Esophagus muscularis mucosa (tissue), 4 donors: ENCODE measurements around the gene ETFB. TPM values are rescaled to one million over a fixed set of nuclear protein-coding genes. Genes with fewer than 3 reads are reported as not detected.

Experiments
- DNase-seq: peaks from one replicate; pipeline ENCODE4 v3.0.0-alpha.2; 2017; ENCODE audit errors: extremely low spot score
- H3K27ac ChIP-seq, 4 donors: fragments of 200-600 bp; sonication (generic); replicated peaks in 1 of 4; 1 replicate in 3 of 4; 2 replicates in 1 of 4; pipeline ENCODE4 v1.5.1; 2016 to 2019; ENCODE audit warnings: mild to moderate bottlenecking in 1 of 4
- H3K27me3 ChIP-seq, 4 donors: fragments of 200-600 bp; sonication (generic); one replicate each; pipeline versions ENCODE4 v1.5.1 to v1.6.0; 2016 to 2019
- H3K36me3 ChIP-seq, 4 donors: fragments of 200-600 bp; sonication (generic); one replicate each; pipeline ENCODE4 v1.5.1; 2016 to 2019
- H3K4me1 ChIP-seq, 4 donors: fragments of 200-600 bp; sonication (generic); one replicate each; pipeline ENCODE4 v1.5.1; 2016 to 2019
- H3K4me3 ChIP-seq, 4 donors: fragments of 200-600 bp; sonication (generic); 1 replicate in 2 of 4; 2 replicates in 2 of 4; pipeline ENCODE4 v1.5.1; 2016 to 2019; ENCODE audit warnings: mild to moderate bottlenecking in 4 of 4, moderate library complexity in 1 of 4
- H3K9me3 ChIP-seq, 4 donors: fragments of 200-600 bp; sonication (generic); 1 replicate in 3 of 4; 2 replicates in 1 of 4; pipeline ENCODE4 v1.5.1; 2016 to 2019
- EP300 ChIP-seq: sonication (generic); formaldehyde crosslinking; IDR thresholded peaks from one replicate; pipeline ENCODE4 v1.6.1; 2017; ENCODE audit warnings: antibody characterized with exemption
- POLR2A ChIP-seq: fragments of 450-650 bp; IDR thresholded peaks from one replicate; pipeline ENCODE4 v1.6.1; 2017; ENCODE audit warnings: antibody characterized with exemption, moderate library complexity, mild to moderate bottlenecking, low read depth
- POLR2AphosphoS5 ChIP-seq, 2 donors: sonication (generic); formaldehyde crosslinking; IDR thresholded peaks; one replicate each; pipeline ENCODE4 v1.6.1; 2017; ENCODE audit warnings: antibody characterized with exemption in 2 of 2
- WGBS: methylation state at CpG from one replicate; pipeline ENCODE4 v1.1.5; 2018; 5-methylcytosine and 5-hydroxymethylcytosine counted together
- intact Hi-C: fragments of 100-400 bp; cut with DNase I; formaldehyde crosslinking; loops from one replicate; pipeline ENCODE4 v1.15.1; 2023
- total RNA-seq, 4 donors: library from RNA; depleted of rRNA; stranded (reverse); fragments of >200 nt; gene quantifications; one replicate each; pipeline versions ENCODE4 v1.1.0 to v1.2.1, GENCODE V29; 2016
- TF ChIP-seq, protein P1 (sequence below), 3 experiments: fragments of 200-600 bp in 2 of 3; fragments of 450-650 bp in 1 of 3; sonication (generic) in 2 of 3; IDR thresholded peaks; one replicate each; pipeline ENCODE4 v1.5.1; 2017 to 2019; ENCODE audit warnings: antibody characterized with exemption in 3 of 3, mild to moderate bottlenecking in 2 of 3, moderate library complexity in 1 of 3

Gene ETFB
- total RNA-seq, 4 donors from 2014 or later, result 86.3 to 121 (median 106) TPM

DNA sequence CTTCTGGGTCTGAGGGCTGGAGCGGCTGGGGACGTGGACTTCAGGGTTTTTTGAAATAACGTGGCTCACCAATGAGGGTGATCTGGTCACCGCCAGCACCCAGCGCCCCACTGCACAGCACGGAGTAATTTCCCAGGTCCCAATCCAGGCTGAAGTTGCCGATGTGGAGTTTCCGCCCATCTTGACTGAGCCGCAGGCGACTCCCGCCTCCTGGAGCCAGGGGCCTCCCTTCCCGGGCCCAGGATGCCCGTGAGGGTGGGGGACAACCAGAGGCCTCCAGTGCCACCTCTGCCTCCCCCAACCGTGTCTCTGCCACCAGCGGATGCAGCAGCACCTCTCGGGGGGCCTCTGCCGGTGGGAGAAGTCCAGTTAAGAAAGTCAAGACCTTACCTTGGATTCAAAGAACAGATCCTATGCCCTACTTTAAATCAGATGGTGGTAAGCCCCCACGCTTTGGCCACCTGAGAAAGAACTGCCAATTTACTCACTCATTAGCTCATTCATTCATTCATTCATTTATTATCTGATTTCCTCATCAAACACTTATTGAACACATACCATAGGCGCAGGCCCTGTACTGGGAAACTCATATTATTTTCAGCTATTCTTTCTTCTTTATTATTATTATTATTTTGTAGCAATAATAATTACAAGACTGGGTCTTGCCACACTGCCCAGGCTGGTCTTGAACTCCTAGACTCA is 28.2 kb downstream of the ETFB start:
- H3K4me3 ChIP-seq, result no peak overlapping the region
- no peaks in the 10 kb centered on the region for H3K36me3 ChIP-seq
- intact Hi-C loops, result loop anchor here (2.0 to 10.0 kb wide), 3 partner anchors 69 to 317 kb away; no protein-coding TSS in a partner anchor
- peak overlapping the region in 3 of 4 donors; percentile 84 to 92 (median 85) for H3K27ac ChIP-seq
- H3K4me1 ChIP-seq, result peaks cover 6 to 44% (median 24%) of the 10 kb centered on the region in 4 donors
- no peaks in the 10 kb centered on the region for H3K27me3 ChIP-seq
- TF ChIP-seq POLR2AphosphoS5 (IDR thresholded peaks at IDR 0.05) (no peak), EP300 (no peak), POLR2A (no peak)
- TF ChIP-seq, protein P1, sequence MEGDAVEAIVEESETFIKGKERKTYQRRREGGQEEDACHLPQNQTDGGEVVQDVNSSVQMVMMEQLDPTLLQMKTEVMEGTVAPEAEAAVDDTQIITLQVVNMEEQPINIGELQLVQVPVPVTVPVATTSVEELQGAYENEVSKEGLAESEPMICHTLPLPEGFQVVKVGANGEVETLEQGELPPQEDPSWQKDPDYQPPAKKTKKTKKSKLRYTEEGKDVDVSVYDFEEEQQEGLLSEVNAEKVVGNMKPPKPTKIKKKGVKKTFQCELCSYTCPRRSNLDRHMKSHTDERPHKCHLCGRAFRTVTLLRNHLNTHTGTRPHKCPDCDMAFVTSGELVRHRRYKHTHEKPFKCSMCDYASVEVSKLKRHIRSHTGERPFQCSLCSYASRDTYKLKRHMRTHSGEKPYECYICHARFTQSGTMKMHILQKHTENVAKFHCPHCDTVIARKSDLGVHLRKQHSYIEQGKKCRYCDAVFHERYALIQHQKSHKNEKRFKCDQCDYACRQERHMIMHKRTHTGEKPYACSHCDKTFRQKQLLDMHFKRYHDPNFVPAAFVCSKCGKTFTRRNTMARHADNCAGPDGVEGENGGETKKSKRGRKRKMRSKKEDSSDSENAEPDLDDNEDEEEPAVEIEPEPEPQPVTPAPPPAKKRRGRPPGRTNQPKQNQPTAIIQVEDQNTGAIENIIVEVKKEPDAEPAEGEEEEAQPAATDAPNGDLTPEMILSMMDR (IDR thresholded peaks at IDR 0.05), result no peak
- no peaks in the 10 kb centered on the region for H3K9me3 ChIP-seq
- WGBS, result 87% methylated on average over 19 of the region's 19 CpGs
- DNase-seq, result no peak

DNA sequence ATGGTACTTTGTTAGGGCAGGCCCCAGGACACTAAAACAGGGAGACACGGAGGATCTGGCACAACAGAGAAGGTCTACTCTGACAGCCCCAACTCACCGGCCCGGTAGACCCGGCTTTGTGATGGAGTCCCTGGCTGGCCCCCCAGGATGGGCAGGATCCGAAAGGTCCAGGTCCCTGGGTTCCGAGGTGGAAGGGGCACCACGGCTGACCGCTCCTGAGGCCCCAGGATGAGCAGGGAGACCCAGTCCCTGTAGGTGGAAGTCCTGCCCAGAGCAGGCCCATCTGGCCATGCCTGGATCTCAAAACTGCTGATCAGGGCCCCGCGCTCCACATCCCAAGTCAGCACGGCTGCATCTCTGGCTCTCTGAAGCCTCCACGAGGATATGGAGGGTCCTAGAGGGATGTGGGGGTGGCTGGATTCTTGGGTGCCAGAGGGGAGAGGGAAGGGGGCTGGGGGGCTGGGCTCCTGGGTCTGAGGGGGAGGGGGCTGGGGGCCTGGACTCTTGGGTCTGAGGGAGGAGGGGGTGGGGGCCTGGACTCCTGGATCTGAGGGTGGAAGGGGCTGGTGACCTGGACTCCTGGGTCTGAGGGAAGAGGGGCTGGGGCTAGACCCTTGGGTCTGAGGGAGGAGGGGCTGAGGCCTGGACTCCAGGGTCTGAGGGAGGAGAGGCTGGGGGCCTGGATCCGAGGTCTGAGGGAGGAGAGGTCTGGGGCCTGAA is 28.9 kb downstream of the ETFB start:
- intact Hi-C loops, result loop anchor here (5.0 to 10.0 kb wide), 2 partner anchors 70 to 318 kb away; no protein-coding TSS in a partner anchor
- TF ChIP-seq EP300, result no peak
- H3K4me1 ChIP-seq, result peaks cover 6 to 36% (median 24%) of the 10 kb centered on the region in 4 donors
- no peak overlapping the region for H3K4me3 ChIP-seq
- DNase-seq, result no peak
- WGBS, result 89% methylated on average over 5 of the region's 13 CpGs
- peaks cover 0 to 5% (median under 1%) of the 10 kb centered on the region in 4 donors for H3K36me3 ChIP-seq
- H3K27me3 ChIP-seq, result peaks cover 0 to 5% (median 0%) of the 10 kb centered on the region in 4 donors
- no peaks in the 10 kb centered on the region for H3K9me3 ChIP-seq
- H3K27ac ChIP-seq, result no peak overlapping the region

DNA sequence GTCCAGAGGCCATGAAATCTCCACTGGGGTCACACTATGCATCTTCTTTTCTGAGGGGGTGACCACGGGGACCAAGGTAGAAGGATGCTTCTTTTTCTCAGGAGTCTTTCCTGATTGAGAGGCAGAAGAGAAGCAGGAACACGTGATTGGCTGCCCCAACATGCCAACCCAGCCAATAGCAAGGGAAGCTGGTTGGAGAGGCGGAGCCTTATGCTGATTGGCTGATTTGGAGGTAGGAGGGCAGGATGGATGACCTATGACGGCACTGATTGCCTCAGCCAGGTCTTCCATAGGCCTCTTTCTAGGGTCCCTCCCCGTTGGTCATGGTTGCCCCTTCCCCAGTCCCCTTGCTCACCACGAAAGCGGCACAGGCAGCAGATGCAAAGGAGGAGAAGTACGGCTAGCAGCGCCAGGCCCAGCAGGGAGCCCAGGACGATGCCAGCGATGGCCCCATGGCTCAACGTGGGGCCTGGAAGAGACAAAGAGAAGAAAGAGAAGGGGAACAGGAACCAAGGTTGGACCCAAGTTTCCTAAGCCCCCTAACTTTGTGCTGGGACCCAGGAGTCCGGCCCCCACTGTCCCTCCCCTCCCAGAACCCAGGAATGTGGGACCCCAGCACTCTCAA is 32.2 kb downstream of the ETFB start:
- Histone ChIP-seq H3K27me3 (peaks cover 0 to 36% (median 3%) of the 10 kb centered on the region in 4 donors), H3K36me3 (peaks cover 0 to 22% (median 12%) of the 10 kb centered on the region in 4 donors), H3K27ac (no peak overlapping the region), H3K4me3 (no peak overlapping the region), H3K4me1 (peaks cover 3 to 8% (median 6%) of the 10 kb centered on the region in 4 donors), H3K9me3 (no peaks in the 10 kb centered on the region)
- WGBS, result 86% methylated on average over 11 of the region's 13 CpGs
- TF ChIP-seq, protein P1 (IDR thresholded peaks at IDR 0.05), result no peak
- TF ChIP-seq POLR2A (no peak), EP300 (no peak), POLR2AphosphoS5 (IDR thresholded peaks at IDR 0.05) (no peak)
- intact Hi-C loops, result loop anchor here (10.0 kb wide), 1 partner anchor 321 kb away; no protein-coding TSS in a partner anchor
- DNase-seq, result no peak

DNA sequence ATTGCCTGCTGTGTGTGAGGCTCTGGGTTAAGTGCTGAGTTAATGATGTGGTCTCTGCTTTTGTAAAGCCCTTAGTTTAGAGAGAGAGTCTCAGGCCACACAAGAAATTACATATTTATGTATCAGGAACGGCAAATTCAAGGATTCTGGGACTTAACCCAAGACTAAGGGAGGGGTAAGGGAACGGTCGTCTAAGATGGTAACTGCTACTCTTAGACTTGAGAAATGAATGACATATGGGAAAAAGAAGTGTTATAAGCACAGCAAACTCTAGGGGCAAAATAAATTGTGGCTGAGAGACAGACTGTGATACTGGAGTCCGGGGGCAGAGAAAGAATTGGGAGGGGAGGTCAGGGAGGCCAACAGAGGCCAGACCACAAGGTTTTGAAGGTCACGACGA is 34.5 kb downstream of the ETFB start:
- Histone ChIP-seq H3K9me3 (no peaks in the 10 kb centered on the region), H3K4me1 (peaks cover 7 to 15% (median 11%) of the 10 kb centered on the region in 4 donors), H3K4me3 (no peak overlapping the region), H3K27ac (no peak overlapping the region), H3K36me3 (peaks cover 0 to 22% (median 12%) of the 10 kb centered on the region in 4 donors), H3K27me3 (peaks cover 5 to 58% (median 24%) of the 10 kb centered on the region in 4 donors)
- WGBS, result 90% methylated on average over 6 of the region's 6 CpGs
- DNase-seq, result no peak
- intact Hi-C loops, result loop anchor here (10.0 kb wide), 1 partner anchor 323 kb away; no protein-coding TSS in a partner anchor
- TF ChIP-seq POLR2AphosphoS5 (IDR thresholded peaks at IDR 0.05), result no peak
- no peak for TF ChIP-seq POLR2A
- TF ChIP-seq, protein P1 (IDR thresholded peaks at IDR 0.05), result no peak
- no peak for TF ChIP-seq EP300
